Measurements from ENCODE around the gene CDRT4.

CDRT4 gene

GRCh38 chr17:15467592-15467991, at the start of gene CDRT4:
TSS of gene CDRT4 (minus strand) at chr17:15467621. CDS start at chr17:15440238, 27,383 bp downstream.
- H3K36me3 ChIP-seq (ENCODE audit: control insufficient read depth in 5 of 5, insufficient read depth in 5 of 5, low read length in 5 of 5) = no peaks in the 10 kb centered on the region
- no peak within 1 kb of the TSS for H3K27ac ChIP-seq (ENCODE audit: low read depth, low read length)
- peaks cover 5 to 39% (median 29%) of the 10 kb centered on the region in 5 donors for H3K4me1 ChIP-seq (ENCODE audit: control insufficient read depth in 5 of 5, insufficient read depth in 5 of 5, low read length in 5 of 5)
- H3K9ac ChIP-seq (ENCODE audit: low read length in 5 of 5) = no peak within 1 kb of the TSS
- H3K27me3 ChIP-seq (ENCODE audit: control insufficient read depth in 5 of 5, insufficient read depth in 4 of 5, low read length in 5 of 5) = no peaks in the 10 kb centered on the region
- H3K4me3 ChIP-seq (ENCODE audit: low read depth in 1 of 5, low read length in 5 of 5) = no peak within 1 kb of the TSS
- no peaks in the 10 kb centered on the region for H3K9me3 ChIP-seq (ENCODE audit: control insufficient read depth in 5 of 5, low read length in 5 of 5)

GRCh38 chr17:15516150-15516549, 48.7 kb upstream of the CDRT4 start:
- no peak overlapping the region for H3K27ac ChIP-seq (ENCODE audit: low read depth, low read length)
- H3K4me1 ChIP-seq (ENCODE audit: control insufficient read depth in 5 of 5, insufficient read depth in 5 of 5, low read length in 5 of 5) = peaks cover 0 to 13% (median 4%) of the 10 kb centered on the region in 5 donors
- H3K9ac ChIP-seq (ENCODE audit: low read length in 5 of 5) = no peak overlapping the region
- no peak overlapping the region for H3K4me3 ChIP-seq (ENCODE audit: low read depth in 1 of 5, low read length in 5 of 5)
- H3K36me3 ChIP-seq (ENCODE audit: control insufficient read depth in 5 of 5, insufficient read depth in 5 of 5, low read length in 5 of 5) = peaks cover 0 to 19% (median 9%) of the 10 kb centered on the region in 5 donors
- no peaks in the 10 kb centered on the region for H3K9me3 ChIP-seq (ENCODE audit: control insufficient read depth in 5 of 5, low read length in 5 of 5)
- H3K27me3 ChIP-seq (ENCODE audit: control insufficient read depth in 5 of 5, insufficient read depth in 4 of 5, low read length in 5 of 5) = no peaks in the 10 kb centered on the region

- Histone ChIP-seq H3K9ac (ENCODE audit: low read length in 5 of 5) (no peak overlapping the region), H3K36me3 (ENCODE audit: control insufficient read depth in 5 of 5, insufficient read depth in 5 of 5, low read length in 5 of 5) (peaks cover 0 to 19% (median 9%) of the 10 kb centered on the region in 5 donors), H3K4me1 (ENCODE audit: control insufficient read depth in 5 of 5, insufficient read depth in 5 of 5, low read length in 5 of 5) (peaks cover 0 to 22% (median 9%) of the 10 kb centered on the region in 5 donors), H3K4me3 (ENCODE audit: low read depth in 1 of 5, low read length in 5 of 5) (no peak overlapping the region), H3K27ac (ENCODE audit: low read depth, low read length) (no peak overlapping the region), H3K9me3 (ENCODE audit: control insufficient read depth in 5 of 5, low read length in 5 of 5) (no peaks in the 10 kb centered on the region), H3K27me3 (ENCODE audit: control insufficient read depth in 5 of 5, insufficient read depth in 4 of 5, low read length in 5 of 5) (no peaks in the 10 kb centered on the region)
Observed at GRCh38 chr17:15514469-15514868, 47.0 kb upstream of the CDRT4 start.

DNA sequence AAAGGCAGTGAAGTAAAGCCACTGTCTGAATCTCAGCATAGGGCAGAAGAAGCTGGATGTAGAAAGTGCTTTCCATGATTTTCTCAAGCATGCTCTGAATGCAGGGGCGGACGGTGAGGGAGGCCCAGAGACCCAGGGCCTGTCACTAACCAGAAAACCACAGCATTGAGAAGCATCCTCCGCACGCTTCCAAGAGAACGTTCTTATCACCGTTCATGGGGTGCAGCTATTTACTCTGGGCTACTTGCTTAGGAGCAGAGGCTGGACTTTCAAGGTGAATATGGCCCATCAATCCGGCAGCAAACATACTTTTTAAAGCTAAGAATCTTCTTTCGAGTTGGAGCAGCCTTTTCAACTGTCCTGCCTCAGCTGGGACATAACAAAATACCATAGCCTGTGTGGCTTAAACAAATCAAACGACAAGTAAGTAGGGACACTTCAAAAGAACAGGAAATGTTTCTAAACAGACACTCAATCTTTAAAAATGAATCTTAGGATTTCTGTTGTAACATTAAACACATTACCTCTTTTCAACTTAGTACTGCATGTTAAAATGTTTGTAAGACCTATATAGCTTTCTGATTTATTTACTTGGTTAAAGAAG, 46.5 kb upstream of the CDRT4 start:
- no peaks in the 10 kb centered on the region for H3K9me3 ChIP-seq (ENCODE audit: control insufficient read depth in 5 of 5, low read length in 5 of 5)
- no peak overlapping the region for H3K9ac ChIP-seq (ENCODE audit: low read length in 5 of 5)
- H3K4me3 ChIP-seq (ENCODE audit: low read depth in 1 of 5, low read length in 5 of 5) = no peak overlapping the region
- no peak overlapping the region for H3K27ac ChIP-seq (ENCODE audit: low read depth, low read length)
- H3K36me3 ChIP-seq (ENCODE audit: control insufficient read depth in 5 of 5, insufficient read depth in 5 of 5, low read length in 5 of 5) = peaks cover 0 to 19% (median 9%) of the 10 kb centered on the region in 5 donors
- H3K4me1 ChIP-seq (ENCODE audit: control insufficient read depth in 5 of 5, insufficient read depth in 5 of 5, low read length in 5 of 5) = peaks cover 0 to 22% (median 9%) of the 10 kb centered on the region in 5 donors
- H3K27me3 ChIP-seq (ENCODE audit: control insufficient read depth in 5 of 5, insufficient read depth in 4 of 5, low read length in 5 of 5) = no peaks in the 10 kb centered on the region

GRCh38 chr17:15513058-15513791, 45.8 kb upstream of the CDRT4 start:
- Histone ChIP-seq H3K27me3 (ENCODE audit: control insufficient read depth in 5 of 5, insufficient read depth in 4 of 5, low read length in 5 of 5) (no peaks in the 10 kb centered on the region), H3K9ac (ENCODE audit: low read length in 5 of 5) (no peak overlapping the region), H3K4me3 (ENCODE audit: low read depth in 1 of 5, low read length in 5 of 5) (no peak overlapping the region), H3K9me3 (ENCODE audit: control insufficient read depth in 5 of 5, low read length in 5 of 5) (no peaks in the 10 kb centered on the region), H3K27ac (ENCODE audit: low read depth, low read length) (peak overlapping the region; percentile 43), H3K4me1 (ENCODE audit: control insufficient read depth in 5 of 5, insufficient read depth in 5 of 5, low read length in 5 of 5) (peaks cover 0 to 22% (median 9%) of the 10 kb centered on the region in 5 donors), H3K36me3 (ENCODE audit: control insufficient read depth in 5 of 5, insufficient read depth in 5 of 5, low read length in 5 of 5) (peaks cover 0 to 17% (median 9%) of the 10 kb centered on the region in 5 donors)

DNA sequence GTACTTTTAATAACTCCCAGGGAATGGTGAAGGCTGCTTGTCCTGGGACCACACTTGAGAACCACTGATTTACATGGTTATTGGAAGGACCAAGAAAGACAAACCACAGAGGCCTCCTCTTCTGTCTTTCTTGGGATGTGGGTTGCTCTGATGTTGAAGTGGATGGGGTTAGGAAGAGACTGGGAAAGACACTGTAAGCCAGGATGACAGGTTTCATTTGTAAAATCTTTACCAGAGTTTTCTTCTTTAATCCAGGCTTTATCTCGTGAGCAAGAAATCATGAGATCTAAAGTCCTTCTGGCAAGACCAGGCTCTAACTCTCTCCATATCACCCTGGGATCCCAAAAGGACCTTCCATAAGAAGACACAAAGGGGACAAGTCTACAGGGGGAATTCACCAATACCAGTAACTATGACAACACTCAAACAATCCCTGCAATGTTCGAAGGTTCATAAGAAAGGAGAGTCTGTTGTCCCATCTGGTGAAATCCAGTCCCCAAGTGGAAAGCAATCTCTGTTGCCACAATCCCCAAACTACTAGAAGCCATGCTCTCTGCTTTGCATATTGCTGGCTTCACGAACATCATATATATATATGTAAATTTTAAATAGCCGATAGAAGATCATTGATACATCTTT, 44.8 kb upstream of the CDRT4 start:
- Histone ChIP-seq H3K4me1 (ENCODE audit: control insufficient read depth in 5 of 5, insufficient read depth in 5 of 5, low read length in 5 of 5) (peaks cover 0 to 22% (median 9%) of the 10 kb centered on the region in 5 donors), H3K9me3 (ENCODE audit: control insufficient read depth in 5 of 5, low read length in 5 of 5) (no peaks in the 10 kb centered on the region), H3K27me3 (ENCODE audit: control insufficient read depth in 5 of 5, insufficient read depth in 4 of 5, low read length in 5 of 5) (no peaks in the 10 kb centered on the region), H3K9ac (ENCODE audit: low read length in 5 of 5) (no peak overlapping the region), H3K27ac (ENCODE audit: low read depth, low read length) (no peak overlapping the region), H3K36me3 (ENCODE audit: control insufficient read depth in 5 of 5, insufficient read depth in 5 of 5, low read length in 5 of 5) (peaks cover 0 to 17% (median 9%) of the 10 kb centered on the region in 5 donors), H3K4me3 (ENCODE audit: low read depth in 1 of 5, low read length in 5 of 5) (no peak overlapping the region)

GRCh38 chr17:15511142-15511541, 43.7 kb upstream of the CDRT4 start:
- Histone ChIP-seq H3K27me3 (ENCODE audit: control insufficient read depth in 5 of 5, insufficient read depth in 4 of 5, low read length in 5 of 5) (no peaks in the 10 kb centered on the region), H3K4me3 (ENCODE audit: low read depth in 1 of 5, low read length in 5 of 5) (no peak overlapping the region), H3K27ac (ENCODE audit: low read depth, low read length) (no peak overlapping the region), H3K36me3 (ENCODE audit: control insufficient read depth in 5 of 5, insufficient read depth in 5 of 5, low read length in 5 of 5) (peaks cover 0 to 14% (median 3%) of the 10 kb centered on the region in 5 donors), H3K9ac (ENCODE audit: low read length in 5 of 5) (no peak overlapping the region), H3K4me1 (ENCODE audit: control insufficient read depth in 5 of 5, insufficient read depth in 5 of 5, low read length in 5 of 5) (peaks cover 0 to 22% (median 9%) of the 10 kb centered on the region in 5 donors), H3K9me3 (ENCODE audit: control insufficient read depth in 5 of 5, low read length in 5 of 5) (no peaks in the 10 kb centered on the region)

GRCh38 chr17:15510361-15510760, 42.9 kb upstream of the CDRT4 start:
- H3K4me3 ChIP-seq (ENCODE audit: low read depth in 1 of 5, low read length in 5 of 5) = no peak overlapping the region
- peaks cover 0 to 22% (median 9%) of the 10 kb centered on the region in 5 donors for H3K4me1 ChIP-seq (ENCODE audit: control insufficient read depth in 5 of 5, insufficient read depth in 5 of 5, low read length in 5 of 5)
- H3K27ac ChIP-seq (ENCODE audit: low read depth, low read length) = no peak overlapping the region
- H3K9ac ChIP-seq (ENCODE audit: low read length in 5 of 5) = no peak overlapping the region
- no peaks in the 10 kb centered on the region for H3K9me3 ChIP-seq (ENCODE audit: control insufficient read depth in 5 of 5, low read length in 5 of 5)
- H3K27me3 ChIP-seq (ENCODE audit: control insufficient read depth in 5 of 5, insufficient read depth in 4 of 5, low read length in 5 of 5) = no peaks in the 10 kb centered on the region
- H3K36me3 ChIP-seq (ENCODE audit: control insufficient read depth in 5 of 5, insufficient read depth in 5 of 5, low read length in 5 of 5) = peaks cover 0 to 6% (median 0%) of the 10 kb centered on the region in 5 donors

- peaks cover 0 to 22% (median 9%) of the 10 kb centered on the region in 5 donors for H3K4me1 ChIP-seq (ENCODE audit: control insufficient read depth in 5 of 5, insufficient read depth in 5 of 5, low read length in 5 of 5)
- H3K9ac ChIP-seq (ENCODE audit: low read length in 5 of 5) = no peak overlapping the region
- H3K9me3 ChIP-seq (ENCODE audit: control insufficient read depth in 5 of 5, low read length in 5 of 5) = no peaks in the 10 kb centered on the region
- peaks cover 0 to 3% (median 0%) of the 10 kb centered on the region in 5 donors for H3K36me3 ChIP-seq (ENCODE audit: control insufficient read depth in 5 of 5, insufficient read depth in 5 of 5, low read length in 5 of 5)
- H3K27me3 ChIP-seq (ENCODE audit: control insufficient read depth in 5 of 5, insufficient read depth in 4 of 5, low read length in 5 of 5) = no peaks in the 10 kb centered on the region
- H3K4me3 ChIP-seq (ENCODE audit: low read depth in 1 of 5, low read length in 5 of 5) = no peak overlapping the region
- no peak overlapping the region for H3K27ac ChIP-seq (ENCODE audit: low read depth, low read length)
Observed at GRCh38 chr17:15509095-15509494, 41.7 kb upstream of the CDRT4 start.

GRCh38 chr17:15508466-15508865, 41.0 kb upstream of the CDRT4 start:
- Histone ChIP-seq H3K9ac (ENCODE audit: low read length in 5 of 5) (no peak overlapping the region), H3K4me1 (ENCODE audit: control insufficient read depth in 5 of 5, insufficient read depth in 5 of 5, low read length in 5 of 5) (peaks cover 0 to 18% (median 8%) of the 10 kb centered on the region in 5 donors), H3K27ac (ENCODE audit: low read depth, low read length) (no peak overlapping the region)

More at GRCh38 chr17:15508466-15508865, 41.0 kb upstream of the CDRT4 start:
- Histone ChIP-seq H3K27me3 (ENCODE audit: control insufficient read depth in 5 of 5, insufficient read depth in 4 of 5, low read length in 5 of 5) (no peaks in the 10 kb centered on the region), H3K36me3 (ENCODE audit: control insufficient read depth in 5 of 5, insufficient read depth in 5 of 5, low read length in 5 of 5) (no peaks in the 10 kb centered on the region), H3K4me3 (ENCODE audit: low read depth in 1 of 5, low read length in 5 of 5) (no peak overlapping the region), H3K9me3 (ENCODE audit: control insufficient read depth in 5 of 5, low read length in 5 of 5) (no peaks in the 10 kb centered on the region)

Data from subcutaneous abdominal adipose tissue (tissue), 5 donors.